B cell (primary cell): ENCODE data around the gene CD109. TPM values are rescaled to one million over a fixed set of nuclear protein-coding genes. Genes with fewer than 3 reads are reported as not detected.

Experiments used
- ATAC-seq: fragments of 200-7000 bp; cut with Tn5 transposase; one replicate; pipeline ENCODE4 v1.10.0; 2021; ENCODE audit warnings: low read depth, mild to moderate bottlenecking, moderate number of reproducible peaks, moderate library complexity
- CTCF ChIA-PET: fragments of 350-600 bp; sonication (Branson Sonifier 250); formaldehyde crosslinking; loops from one replicate; lab custom pipeline; 2021; ENCODE audit warnings: antibody characterized with exemption, inconsistent platforms; lab: Charles Lee
- POLR2A ChIA-PET: fragments of 350-600 bp; sonication (Branson Sonifier 250); formaldehyde crosslinking; loops from one replicate; lab custom pipeline; 2021; ENCODE audit warnings: antibody characterized with exemption; lab: Charles Lee
- DNase-seq: peaks from one replicate; pipeline ENCODE4 v3.0.0; 2013
- H2AFZ ChIP-seq: 2 replicates; pipeline ENCODE4 v1.6.1; 2012; ENCODE audit warnings: mild to moderate bottlenecking, low read depth, low read length; ENCODE audit not compliant: insufficient read depth, poor library complexity, severe bottlenecking
- H3K27ac ChIP-seq, 2 donors: 1 replicate in 1 of 2; 2 replicates in 1 of 2; pipeline ENCODE4 v1.5.1; 2012 to 2013; ENCODE audit warnings: low read length in 2 of 2, mild to moderate bottlenecking in 2 of 2, moderate library complexity in 1 of 2
- H3K27me3 ChIP-seq, 4 experiments: fragments of 200-600 bp in 1 of 4; sonication (generic) in 1 of 4; replicated peaks in 1 of 4; 1 replicate in 2 of 4; 2 replicates in 2 of 4; pipeline versions ENCODE4 v1.6.1 to v1.7.0; 2013 to 2016; ENCODE audit warnings: low read length in 3 of 4, mild to moderate bottlenecking in 2 of 4, mixed read lengths in 1 of 4, moderate library complexity in 1 of 4; ENCODE audit not compliant: insufficient read depth in 4 of 4, control insufficient read depth in 3 of 4; ENCODE audit errors: control extremely low read depth in 1 of 4
- H3K36me3 ChIP-seq, 2 experiments: replicated peaks in 1 of 2; 1 replicate in 1 of 2; 2 replicates in 1 of 2; pipeline versions ENCODE4 v1.6.1 to v1.7.1; 2013; ENCODE audit warnings: low read length in 1 of 2; ENCODE audit not compliant: insufficient read depth in 2 of 2, control insufficient read depth in 1 of 2; ENCODE audit errors: control extremely low read depth in 1 of 2, extremely low read depth in 1 of 2
- H3K4me1 ChIP-seq, 2 donors: fragments of 200-600 bp in 1 of 2; sonication (generic) in 1 of 2; 1 replicate in 1 of 2; 2 replicates in 1 of 2; pipeline versions ENCODE4 v1.5.1 to v1.6.1; 2013 to 2017; ENCODE audit warnings: low read length in 2 of 2; ENCODE audit not compliant: control insufficient read depth in 2 of 2, insufficient read depth in 2 of 2
- H3K4me2 ChIP-seq: replicated peaks from 2 replicates; pipeline ENCODE3; 2012; ENCODE audit warnings: mild to moderate bottlenecking, low read depth, low read length; ENCODE audit not compliant: poor library complexity, severe bottlenecking
- H3K4me3 ChIP-seq, 5 experiments: fragments of 200-600 bp in 1 of 5; sonication (generic) in 1 of 5; 1 replicate in 3 of 5; 2 replicates in 2 of 5; pipeline versions ENCODE4 v1.5.1 to v1.7.0; 2011 to 2016; ENCODE audit warnings: low read length in 4 of 5, mild to moderate bottlenecking in 4 of 5, low read depth in 2 of 5, control low read depth in 1 of 5, moderate library complexity in 1 of 5; ENCODE audit not compliant: insufficient read depth in 1 of 5; ENCODE audit errors: control extremely low read depth in 1 of 5, extremely low read depth in 1 of 5
- H3K79me2 ChIP-seq: fragments of 200-600 bp; sonication (generic); one replicate; pipeline ENCODE4 v1.6.0; 2016; ENCODE audit warnings: low read length; ENCODE audit not compliant: control insufficient read depth, insufficient read depth
- H3K9ac ChIP-seq: fragments of 200-600 bp; sonication (generic); 2 replicates; pipeline ENCODE4 v1.6.1; 2017; ENCODE audit warnings: mild to moderate bottlenecking, low read length, moderate library complexity
- H3K9me3 ChIP-seq, 3 donors: one replicate each; pipeline versions ENCODE4 v1.6.1 to v1.7.1; 2013; ENCODE audit warnings: low read length in 2 of 3; ENCODE audit not compliant: control insufficient read depth in 2 of 3, insufficient read depth in 1 of 3; ENCODE audit errors: control extremely low read depth in 1 of 3
- H4K20me1 ChIP-seq: 2 replicates; pipeline ENCODE4 v1.6.0; 2012; ENCODE audit warnings: mild to moderate bottlenecking, low read length; ENCODE audit not compliant: insufficient read depth, control insufficient read depth, poor library complexity, severe bottlenecking
- H3K27ac Mint-ChIP-seq: one replicate; pipeline ENCODE4 v1.8.0; 2021; ENCODE audit warnings: mixed read lengths
- H3K27me3 Mint-ChIP-seq: one replicate; pipeline ENCODE4 v1.8.0; 2021; ENCODE audit warnings: mixed read lengths
- H3K4me1 Mint-ChIP-seq: one replicate; pipeline ENCODE4 v1.8.0; 2021; ENCODE audit warnings: mixed read lengths
- H3K4me3 Mint-ChIP-seq: one replicate; pipeline ENCODE4 v1.8.0; 2021; ENCODE audit warnings: mixed read lengths
- H3K9me3 Mint-ChIP-seq: one replicate; pipeline ENCODE4 v1.8.0; 2022; ENCODE audit warnings: mixed read lengths; ENCODE audit not compliant: insufficient read depth
- EZH2 ChIP-seq: IDR thresholded peaks from 2 replicates; pipeline ENCODE4 v1.6.1; 2012; ENCODE audit warnings: borderline replicate concordance, low read depth, mild to moderate bottlenecking, moderate library complexity, low read length; ENCODE audit not compliant: insufficient read depth, poor library complexity, severe bottlenecking
- WGBS: methylation state at CpG from one replicate; pipeline ENCODE4 v1.1.5; 2013; ENCODE audit warnings: missing lambda C conversion rate; ENCODE audit not compliant: insufficient coverage; 5-methylcytosine and 5-hydroxymethylcytosine counted together
- intact Hi-C: fragments of 100-400 bp; cut with micrococcal nuclease; formaldehyde crosslinking; loops from one replicate; pipeline ENCODE4 v1.10.0; 2022
- polyA plus RNA-seq: library from polyadenylated mRNA; depleted of rRNA; stranded (reverse); fragments of >200 nt; gene quantifications from 2 replicates; pipeline ENCODE4 v1.2.3, GENCODE V29; 2012
- total RNA-seq, 2 donors: library from RNA; stranded (reverse); fragments of 120-200 nt in 1 of 2; gene quantifications; 1 replicate in 1 of 2; 2 replicates in 1 of 2; pipeline versions ENCODE4 v1.2.3 to v1.2.4, GENCODE V29; 2013 to 2022
- TF ChIP-seq, protein P1 (sequence below): fragments of 200-600 bp; IDR thresholded peaks from one replicate; pipeline ENCODE4 v1.8.0; 2022; ENCODE audit warnings: antibody characterized with exemption, mild to moderate bottlenecking

CD109 gene
- total and polyA plus RNA-seq, 2 donors (not counting 1 experiment from before 2014, with no cell fraction given): 0.15 TPM; not detected in 1

DNA sequence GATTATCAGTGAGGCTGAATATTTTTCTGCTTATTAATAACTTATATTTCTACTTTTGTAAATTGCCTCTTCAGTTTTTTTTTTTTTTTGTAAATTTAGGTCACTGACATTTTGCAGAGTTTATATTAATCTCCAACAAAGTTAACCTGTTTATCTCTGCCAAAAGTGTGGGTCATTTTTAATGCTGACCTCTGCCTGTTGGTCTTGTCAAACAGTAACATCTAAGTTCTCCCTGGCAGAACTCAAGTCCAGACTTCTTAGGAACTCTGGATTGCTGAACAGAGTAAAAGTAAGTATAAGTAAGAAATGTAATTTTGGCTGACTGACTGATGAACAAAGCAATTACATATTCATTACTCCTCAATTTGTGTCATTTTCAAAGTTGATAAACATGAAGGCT, 83.9 kb downstream of the CD109 start:
- Histone ChIP-seq H3K36me3 (no peaks in the 10 kb centered on the region), H4K20me1 (no peaks in the 10 kb centered on the region), H3K79me2 (no peaks in the 10 kb centered on the region), H3K9ac (no peak overlapping the region), H2AFZ (no peak overlapping the region), H3K27me3 (no peaks in the 10 kb centered on the region), H3K4me3 (no peak overlapping the region), H3K4me2 (no peak overlapping the region), H3K9me3 (no peaks in the 10 kb centered on the region), H3K27ac (no peak overlapping the region), H3K4me1 (no peaks in the 10 kb centered on the region)
- ATAC-seq: no peak
- intact Hi-C loops: no loop called here
- Mint-ChIP-seq H3K9me3 (no peaks in the 10 kb centered on the region), H3K27me3 (no peaks in the 10 kb centered on the region), H3K27ac (no peak overlapping the region), H3K4me3 (no peak overlapping the region), H3K4me1 (no peaks in the 10 kb centered on the region)
- CTCF ChIA-PET: no interaction called here
- POLR2A ChIA-PET: no interaction called here
- DNase-seq: no peak
- TF ChIP-seq, protein P1, sequence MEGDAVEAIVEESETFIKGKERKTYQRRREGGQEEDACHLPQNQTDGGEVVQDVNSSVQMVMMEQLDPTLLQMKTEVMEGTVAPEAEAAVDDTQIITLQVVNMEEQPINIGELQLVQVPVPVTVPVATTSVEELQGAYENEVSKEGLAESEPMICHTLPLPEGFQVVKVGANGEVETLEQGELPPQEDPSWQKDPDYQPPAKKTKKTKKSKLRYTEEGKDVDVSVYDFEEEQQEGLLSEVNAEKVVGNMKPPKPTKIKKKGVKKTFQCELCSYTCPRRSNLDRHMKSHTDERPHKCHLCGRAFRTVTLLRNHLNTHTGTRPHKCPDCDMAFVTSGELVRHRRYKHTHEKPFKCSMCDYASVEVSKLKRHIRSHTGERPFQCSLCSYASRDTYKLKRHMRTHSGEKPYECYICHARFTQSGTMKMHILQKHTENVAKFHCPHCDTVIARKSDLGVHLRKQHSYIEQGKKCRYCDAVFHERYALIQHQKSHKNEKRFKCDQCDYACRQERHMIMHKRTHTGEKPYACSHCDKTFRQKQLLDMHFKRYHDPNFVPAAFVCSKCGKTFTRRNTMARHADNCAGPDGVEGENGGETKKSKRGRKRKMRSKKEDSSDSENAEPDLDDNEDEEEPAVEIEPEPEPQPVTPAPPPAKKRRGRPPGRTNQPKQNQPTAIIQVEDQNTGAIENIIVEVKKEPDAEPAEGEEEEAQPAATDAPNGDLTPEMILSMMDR: no peak

DNA sequence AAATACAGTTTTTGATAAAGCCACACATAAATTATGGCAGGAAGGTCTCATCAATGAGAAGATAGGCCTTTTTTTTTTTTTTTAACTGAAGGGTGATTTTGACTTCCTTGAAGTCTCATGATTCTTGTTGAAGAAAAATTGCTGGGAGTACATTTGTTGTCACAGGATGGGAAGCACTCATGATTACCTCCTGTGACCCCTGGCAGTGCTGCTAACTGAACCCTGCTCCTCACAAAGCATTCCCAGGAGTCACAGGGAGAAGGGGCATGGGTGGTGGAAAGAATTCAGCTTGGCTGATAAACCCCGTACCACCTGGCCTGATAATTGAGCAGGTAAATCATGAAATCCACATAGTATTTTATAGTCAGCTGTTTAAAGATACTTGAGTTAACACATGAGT, 86.9 kb downstream of the CD109 start:
- DNase-seq: no peak
- Histone ChIP-seq H4K20me1 (no peaks in the 10 kb centered on the region), H3K36me3 (no peaks in the 10 kb centered on the region), H3K27ac (no peak overlapping the region), H3K4me2 (no peak overlapping the region), H3K4me1 (no peaks in the 10 kb centered on the region), H3K4me3 (no peak overlapping the region), H2AFZ (no peak overlapping the region), H3K27me3 (no peaks in the 10 kb centered on the region), H3K79me2 (no peaks in the 10 kb centered on the region), H3K9ac (no peak overlapping the region), H3K9me3 (no peaks in the 10 kb centered on the region)
- intact Hi-C loops: no loop called here
- TF ChIP-seq, protein P1: no peak
- no peak for TF ChIP-seq EZH2
- ChIA-PET POLR2A (no interaction called here), CTCF (interaction anchor here (0.7 kb wide), 1 partner anchor 34 kb away, joined by 5 read pairs; no protein-coding TSS in a partner anchor)
- WGBS: no CpG with 5 or more reads among the region's 1 CpG
- no peak for ATAC-seq
- H3K4me3 Mint-ChIP-seq: no peak overlapping the region
- no peaks in the 10 kb centered on the region for H3K9me3 Mint-ChIP-seq
- H3K27ac Mint-ChIP-seq: no peak overlapping the region
- no peaks in the 10 kb centered on the region for H3K4me1 Mint-ChIP-seq
- no peaks in the 10 kb centered on the region for H3K27me3 Mint-ChIP-seq
